ENCODE data around the gene TRIM44. TPM values are rescaled to one million over a fixed set of nuclear protein-coding genes. Genes with fewer than 3 reads are reported as not detected.

The TRIM44 gene
- total RNA-seq, 1 donor from 2014 or later = 57.8 TPM

DNA sequence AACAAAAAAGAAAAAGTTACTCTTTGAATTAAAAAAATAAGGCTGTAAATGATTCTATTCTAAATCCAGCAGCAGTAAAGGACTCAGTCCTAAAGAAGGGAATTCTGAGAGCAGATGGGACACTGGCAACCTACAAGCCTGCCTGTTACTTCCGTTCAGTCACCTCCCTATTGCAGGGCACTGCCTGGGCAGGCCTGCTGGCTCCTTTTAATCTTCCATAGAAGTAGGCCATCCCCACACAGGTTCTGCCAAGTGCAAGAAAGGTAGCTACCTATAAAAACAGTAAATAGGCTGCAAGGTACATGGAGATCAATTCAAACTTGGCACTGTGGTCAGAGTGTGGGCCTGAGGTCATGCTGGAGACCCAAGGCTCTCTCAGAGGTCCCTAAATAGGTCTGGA, 136.4 kb downstream of the TRIM44 start:
- DNase-seq (ENCODE audit: low spot score) = no peak
- intact Hi-C loops (cut with DNase I) = no loop called here

DNA sequence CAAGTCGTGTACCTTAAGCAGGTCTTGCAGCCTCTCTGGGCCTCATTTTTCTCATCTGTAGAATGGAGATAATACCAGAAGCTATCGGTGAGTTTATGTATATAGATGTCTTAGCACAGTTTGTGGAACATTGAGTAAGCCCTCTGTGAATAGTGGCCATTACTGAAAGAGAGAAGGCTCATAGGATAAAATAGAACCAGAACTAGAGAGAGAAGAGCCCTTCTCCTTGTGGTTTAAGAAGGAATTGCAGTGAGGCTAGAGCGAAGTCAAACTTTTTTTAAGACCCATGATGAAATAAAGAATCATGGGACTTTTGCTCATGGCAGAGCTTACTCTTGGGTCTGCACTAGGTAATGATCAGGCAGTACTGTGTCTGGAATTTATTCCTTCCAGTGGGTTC, 137.1 kb downstream of the TRIM44 start:
- intact Hi-C loops (cut with DNase I) = no loop called here
- DNase-seq (ENCODE audit: low spot score) = no peak

DNA sequence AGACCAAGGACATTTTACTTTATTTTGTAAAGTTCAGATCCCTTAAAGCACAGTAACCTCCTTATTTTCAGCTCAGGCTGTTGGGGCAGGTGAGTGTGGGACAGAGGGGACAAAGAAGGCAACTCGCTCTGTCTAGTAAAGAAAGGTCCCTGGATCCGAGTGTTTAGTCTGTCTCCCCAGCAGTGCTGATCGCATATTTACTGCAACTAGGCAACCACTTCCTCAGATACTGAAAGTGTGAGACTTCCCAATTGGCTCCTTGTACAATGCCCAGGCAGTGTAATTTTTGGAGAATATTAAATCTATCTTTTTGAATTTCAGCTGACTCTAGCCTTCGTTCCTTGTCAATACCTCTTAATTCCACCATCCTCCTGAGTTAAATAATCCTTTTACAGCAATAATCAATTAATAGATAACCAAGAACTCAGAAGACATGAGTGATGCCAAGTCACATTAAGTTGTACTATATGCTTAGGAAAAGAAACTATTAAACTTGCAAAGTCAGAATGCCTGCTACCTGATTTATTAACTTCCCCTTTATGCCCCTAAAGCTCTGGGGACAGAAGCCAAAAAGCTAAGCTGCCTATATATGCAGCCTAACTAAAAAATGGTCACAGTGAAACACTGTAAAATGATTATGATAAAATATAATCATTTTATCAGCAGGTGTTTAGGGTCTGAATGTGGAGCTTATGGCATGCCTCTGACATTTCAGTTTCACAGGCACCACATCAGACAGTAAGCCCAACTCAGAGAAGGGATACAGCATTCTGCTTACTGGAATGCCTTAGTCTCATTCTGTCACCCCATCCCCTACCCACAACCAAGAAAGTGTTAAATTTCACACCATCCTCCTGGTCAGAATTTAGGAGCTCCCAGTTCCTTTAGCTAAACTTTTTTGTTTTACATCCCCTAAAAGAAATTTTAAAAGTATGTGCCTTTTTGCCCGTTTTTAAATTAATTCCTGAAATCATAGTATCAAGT, 138.7 kb downstream of the TRIM44 start:
- DNase-seq (ENCODE audit: low spot score) = no peak
- intact Hi-C loops (cut with DNase I) = no loop called here

DNA sequence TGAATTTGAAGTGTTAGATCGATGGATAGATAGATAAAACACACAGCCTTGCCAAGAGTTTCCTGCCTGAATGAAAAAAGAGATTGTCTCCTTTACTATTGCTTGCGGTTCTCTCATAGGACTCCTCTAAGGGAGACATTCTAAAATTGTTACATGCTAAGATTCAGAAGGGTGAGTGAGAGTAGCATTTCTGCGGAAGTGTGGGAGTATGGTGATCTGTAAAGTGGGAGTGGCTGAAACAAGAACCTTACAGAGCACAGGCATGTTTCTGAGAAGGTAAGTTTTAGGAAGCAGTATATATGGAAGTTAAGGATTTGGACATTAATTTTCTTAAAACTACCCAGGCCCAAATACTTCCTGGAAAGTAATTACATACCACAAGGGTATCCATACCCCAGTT, 139.6 kb downstream of the TRIM44 start:
- DNase-seq (ENCODE audit: low spot score) = no peak
- intact Hi-C loops (cut with DNase I) = no loop called here

DNA sequence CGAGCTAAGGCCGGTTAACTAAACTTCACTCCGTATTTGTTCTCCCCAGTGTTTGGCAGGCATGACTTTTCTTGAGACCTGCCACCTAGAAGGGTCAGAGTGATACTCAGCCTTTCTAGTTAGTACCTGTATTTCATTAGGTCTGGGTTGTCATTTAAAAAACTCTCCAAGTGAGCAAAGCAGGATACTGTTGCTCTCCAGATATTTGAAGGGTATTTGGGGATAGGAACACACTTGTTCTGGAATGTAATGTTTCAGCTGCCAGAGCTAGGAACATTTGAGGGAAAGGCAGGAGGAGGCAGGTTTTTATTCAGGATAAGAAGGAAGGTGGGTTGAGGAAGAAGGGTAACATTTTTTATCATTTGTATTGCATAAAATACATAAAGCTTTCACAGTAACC, 140.1 kb downstream of the TRIM44 start:
- no peak for DNase-seq (ENCODE audit: low spot score)
- intact Hi-C loops (cut with DNase I) = no loop called here

DNA sequence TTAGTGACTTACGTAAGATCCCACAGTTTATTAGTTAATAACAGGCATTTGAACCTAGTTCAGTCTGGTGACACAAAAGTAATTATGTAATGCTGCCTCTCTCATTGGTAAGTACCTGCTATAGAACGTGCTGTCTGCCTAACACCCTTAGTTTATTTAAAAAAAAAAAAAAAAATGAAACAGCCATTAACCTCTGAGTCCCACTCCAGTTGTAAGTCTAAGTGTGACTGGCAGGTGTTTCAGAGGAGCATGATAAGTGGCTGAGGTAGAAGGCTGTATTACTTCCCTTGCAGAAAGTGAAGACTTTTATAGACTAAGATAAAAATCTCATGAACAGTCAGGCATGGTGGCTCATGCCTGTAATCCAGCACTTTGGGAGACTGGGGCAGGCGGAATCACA, 140.5 kb downstream of the TRIM44 start:
- DNase-seq (ENCODE audit: low spot score) = no peak
- intact Hi-C loops (cut with DNase I) = no loop called here

DNA sequence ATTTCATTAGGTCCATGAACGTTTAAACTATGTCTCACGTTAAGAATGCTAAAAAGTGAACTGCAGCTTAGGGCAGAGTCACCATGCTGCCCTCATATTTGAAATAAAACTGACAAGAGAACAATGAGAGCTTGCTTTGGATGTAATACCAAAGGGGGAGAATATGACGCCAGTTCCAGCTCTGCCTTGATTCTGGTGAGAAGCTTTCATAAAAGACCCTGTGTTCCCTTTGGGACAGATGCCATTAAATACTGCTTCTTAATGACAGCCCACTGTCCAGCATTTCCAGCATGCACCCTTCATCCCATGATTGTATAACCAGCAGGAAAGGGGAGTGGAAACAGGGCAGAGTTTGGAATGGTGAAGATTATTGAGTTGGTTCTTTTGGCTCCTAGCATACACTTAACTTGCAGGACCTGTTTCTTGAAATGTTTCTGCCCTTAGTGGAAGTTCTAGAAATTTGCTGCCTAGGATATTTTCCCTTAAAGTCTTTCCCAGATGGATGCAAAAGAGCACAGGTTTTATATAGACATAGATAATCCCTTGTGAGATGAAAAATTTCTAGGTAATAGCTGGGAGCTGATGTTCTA, 142.0 kb downstream of the TRIM44 start:
- intact Hi-C loops (cut with DNase I) = no loop called here
- no peak for DNase-seq (ENCODE audit: low spot score)

DNA sequence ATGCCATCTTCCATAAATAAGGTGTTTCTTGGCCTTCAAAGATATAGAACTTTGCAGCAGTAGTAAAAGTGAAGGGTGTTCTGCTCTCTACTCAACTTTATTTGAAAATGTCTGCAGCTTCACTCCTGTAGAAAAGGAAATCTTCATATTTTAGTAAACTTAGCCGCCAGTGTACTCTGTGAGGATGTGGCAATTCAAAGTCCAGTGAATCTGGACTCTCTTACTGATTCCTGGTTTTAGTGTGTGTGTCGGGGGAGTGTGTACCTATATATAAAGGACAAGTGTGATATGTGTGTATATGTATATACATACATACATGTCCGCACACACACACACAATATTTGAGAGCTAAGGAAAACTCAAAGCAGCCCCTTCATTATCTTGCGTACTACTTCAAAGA, 147.0 kb downstream of the TRIM44 start:
- intact Hi-C loops (cut with DNase I) = no loop called here
- no peak for DNase-seq (ENCODE audit: low spot score)

DNA sequence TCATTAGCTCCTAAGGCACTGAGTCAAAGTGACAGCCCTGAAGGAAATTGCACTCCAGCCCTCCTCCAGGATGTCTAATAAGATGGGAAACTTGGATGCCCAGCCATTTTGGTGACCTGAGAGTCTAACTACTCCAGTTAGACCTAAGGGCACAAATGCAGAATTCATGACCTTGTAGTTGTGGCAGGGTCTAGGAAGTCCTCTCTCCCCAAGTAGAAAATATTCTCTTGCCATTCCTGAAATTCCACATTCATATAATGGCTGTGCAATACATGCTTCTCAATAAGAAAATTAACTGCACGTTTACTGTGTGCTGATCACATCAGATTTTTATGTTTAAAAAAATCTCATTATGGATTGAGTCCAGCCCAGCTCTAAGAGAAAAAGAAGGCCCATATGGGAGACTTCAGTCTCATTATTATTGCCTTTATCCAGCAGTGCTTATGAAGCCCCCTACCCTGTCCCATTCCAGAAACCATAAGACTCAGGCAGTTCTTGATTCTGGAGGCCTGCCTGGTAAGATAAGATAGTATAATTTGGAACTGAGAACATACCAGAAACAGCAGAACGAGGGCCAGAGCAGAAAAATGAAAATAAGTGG, 147.6 kb downstream of the TRIM44 start:
- intact Hi-C loops (cut with DNase I) = no loop called here
- DNase-seq (ENCODE audit: low spot score) = no peak

DNA sequence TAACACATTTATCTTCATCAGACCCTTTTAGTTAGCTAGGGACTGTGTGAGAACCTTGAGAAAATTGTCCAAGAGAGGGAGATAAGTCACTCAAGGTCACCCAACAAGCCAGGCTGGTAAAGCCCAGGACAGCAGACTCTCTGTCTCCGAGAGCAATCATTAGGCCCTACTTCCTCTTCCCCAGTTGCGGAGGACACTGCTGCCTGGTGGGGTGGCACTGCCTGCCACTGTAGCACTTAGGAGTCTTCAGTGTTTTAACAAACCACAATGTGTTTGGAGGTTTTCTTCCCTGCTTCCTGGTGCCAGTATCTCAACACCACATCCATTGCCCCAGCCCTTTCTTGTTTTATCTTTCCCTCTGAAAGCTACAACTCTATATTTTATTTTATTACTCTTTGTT, 149.2 kb downstream of the TRIM44 start:
- intact Hi-C loops (cut with DNase I) = no loop called here
- DNase-seq (ENCODE audit: low spot score) = no peak

DNA sequence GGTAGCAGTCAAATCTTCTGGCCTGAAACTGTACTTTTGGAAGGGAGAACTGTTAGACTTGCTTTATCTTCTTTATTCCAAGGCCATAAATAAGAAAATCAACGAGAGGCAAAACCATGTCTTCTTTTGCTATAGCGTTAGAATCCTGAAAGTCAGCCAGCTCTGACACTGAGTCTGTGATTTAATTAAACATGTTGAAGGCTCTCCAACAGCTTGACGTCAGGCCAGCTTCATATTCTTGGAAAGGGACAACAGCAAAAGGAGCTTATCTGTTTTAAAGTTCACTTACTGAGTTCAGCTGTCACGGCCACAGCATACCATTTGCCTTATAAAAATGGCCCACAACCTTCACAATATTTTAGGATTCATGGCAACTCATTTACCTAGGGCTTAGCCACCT, 150.3 kb downstream of the TRIM44 start:
- DNase-seq (ENCODE audit: low spot score) = no peak
- intact Hi-C loops (cut with DNase I) = no loop called here

DNA sequence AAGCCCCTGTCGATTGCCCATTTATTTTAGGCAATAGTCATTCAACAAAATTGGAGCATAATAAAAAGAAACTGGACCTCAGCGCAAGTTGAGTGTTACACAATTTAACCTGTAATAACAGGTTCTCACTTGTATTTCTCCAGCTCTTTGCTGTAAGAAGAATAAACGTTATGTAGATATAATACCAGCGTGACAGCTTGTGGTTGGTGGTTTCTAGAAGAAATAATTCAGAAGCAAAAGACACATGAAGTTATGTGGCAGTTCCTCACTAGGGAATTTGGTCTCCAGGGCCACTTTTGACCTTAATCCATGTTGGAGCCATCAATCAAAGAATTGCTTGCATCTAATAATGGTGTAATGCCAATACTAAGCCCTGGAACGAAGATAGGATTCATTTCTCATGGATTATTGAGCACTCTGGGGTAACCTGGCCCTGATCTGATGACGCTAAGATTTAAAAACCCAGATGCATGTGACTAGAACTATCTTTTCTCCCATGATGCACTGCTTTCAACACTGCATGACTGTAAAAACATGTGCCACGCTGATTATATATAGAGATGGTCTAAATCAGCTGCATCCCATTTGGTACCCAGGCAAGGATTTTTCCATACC, 151.6 kb downstream of the TRIM44 start:
- intact Hi-C loops (cut with DNase I) = no loop called here
- no peak for DNase-seq (ENCODE audit: low spot score)

DNA sequence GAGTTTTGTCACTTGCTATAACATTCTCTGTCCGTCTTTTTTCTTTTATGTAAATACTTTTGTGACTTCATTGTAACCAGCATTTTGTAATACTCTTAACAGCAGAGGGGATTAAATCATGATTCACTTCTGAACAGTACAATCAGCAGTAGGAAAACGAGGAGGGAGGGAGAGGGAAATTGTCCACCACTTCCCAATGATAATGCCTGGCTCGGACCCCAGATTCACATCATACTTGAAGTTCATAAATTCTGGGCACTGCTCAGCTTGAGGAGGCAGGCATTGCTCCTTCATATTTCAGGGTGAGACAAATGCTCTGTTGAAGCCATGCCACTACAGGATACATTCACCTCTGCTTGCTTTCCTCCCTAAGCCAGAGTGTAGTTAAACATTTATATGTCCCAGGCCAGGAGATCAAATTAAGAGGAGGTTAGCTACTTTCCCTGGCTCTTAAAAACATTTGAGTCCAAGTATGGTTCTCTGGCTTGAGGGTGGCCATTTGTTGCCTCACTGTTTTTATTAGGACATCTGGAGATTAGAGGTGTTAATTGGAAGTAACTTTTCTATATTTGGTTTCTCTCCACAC, 152.2 kb downstream of the TRIM44 start:
- intact Hi-C loops (cut with DNase I) = loop anchor here (5.0 kb wide), 1 partner anchor 153 kb away; the partner anchor contains the start of gene TRIM44
- no peak for DNase-seq (ENCODE audit: low spot score)

DNA sequence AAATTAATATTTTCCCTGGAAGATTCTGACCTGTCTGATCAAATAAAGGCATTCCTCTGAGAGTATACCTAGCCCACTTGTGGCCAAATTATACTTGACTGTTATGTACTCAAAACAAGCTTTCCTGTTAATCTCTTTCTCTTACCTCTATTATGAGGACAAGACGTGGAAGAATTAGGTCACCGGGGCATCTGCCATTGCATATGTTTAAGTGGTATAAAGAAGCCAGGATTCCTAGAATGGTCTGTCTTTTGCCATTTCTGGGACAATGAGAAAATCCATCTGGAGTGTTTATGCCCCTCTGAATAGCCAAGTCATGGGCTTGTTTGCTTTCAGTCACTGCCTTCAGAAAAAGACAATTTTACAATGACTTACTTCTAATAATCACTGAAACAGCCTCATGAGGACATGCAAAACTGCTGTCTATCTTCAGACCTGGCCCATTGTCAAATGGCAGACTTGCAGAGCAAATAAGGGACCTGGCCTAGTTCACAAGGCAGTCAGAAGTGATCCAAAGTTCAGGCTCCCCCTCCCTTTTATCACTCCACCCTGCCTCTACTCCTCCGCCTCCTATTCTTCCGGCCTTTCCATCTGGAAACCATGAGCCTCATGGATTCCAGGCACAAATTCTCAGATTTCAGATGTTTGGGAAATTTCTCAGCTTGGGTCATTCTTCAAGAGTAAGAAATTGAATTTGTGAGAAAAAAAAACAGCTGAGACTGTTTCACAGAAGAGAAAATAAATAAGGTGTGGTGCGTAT, 153.2 kb downstream of the TRIM44 start:
- DNase-seq (ENCODE audit: low spot score) = no peak
- intact Hi-C loops (cut with DNase I) = loop anchor here (5.0 kb wide), 1 partner anchor 153 kb away; the partner anchor contains the start of gene TRIM44

DNA sequence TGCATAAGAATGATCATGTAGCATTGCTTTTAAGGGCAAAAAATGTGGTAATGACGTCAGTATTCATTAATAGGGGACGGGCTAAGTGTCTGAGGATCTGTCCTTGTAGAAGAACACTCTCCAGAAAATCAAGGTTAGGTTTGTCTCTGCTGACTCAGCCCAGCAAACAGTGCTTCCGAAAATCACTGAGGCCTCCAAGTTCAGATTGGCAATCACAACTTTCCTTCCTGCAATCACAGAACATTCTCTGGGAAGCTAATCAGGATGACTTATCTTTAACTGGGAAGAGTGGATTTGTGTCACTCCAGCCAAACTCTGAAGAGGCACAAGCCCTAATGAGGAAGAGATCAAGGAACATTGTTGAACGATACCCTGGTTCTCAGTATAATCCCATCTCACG, 158.0 kb downstream of the TRIM44 start:
- intact Hi-C loops (cut with DNase I) = loop anchor here (5.0 kb wide), 3 partner anchors 203 to 447 kb away; partner anchors contain the start of gene FJX1
- no peak for DNase-seq (ENCODE audit: low spot score)

DNA sequence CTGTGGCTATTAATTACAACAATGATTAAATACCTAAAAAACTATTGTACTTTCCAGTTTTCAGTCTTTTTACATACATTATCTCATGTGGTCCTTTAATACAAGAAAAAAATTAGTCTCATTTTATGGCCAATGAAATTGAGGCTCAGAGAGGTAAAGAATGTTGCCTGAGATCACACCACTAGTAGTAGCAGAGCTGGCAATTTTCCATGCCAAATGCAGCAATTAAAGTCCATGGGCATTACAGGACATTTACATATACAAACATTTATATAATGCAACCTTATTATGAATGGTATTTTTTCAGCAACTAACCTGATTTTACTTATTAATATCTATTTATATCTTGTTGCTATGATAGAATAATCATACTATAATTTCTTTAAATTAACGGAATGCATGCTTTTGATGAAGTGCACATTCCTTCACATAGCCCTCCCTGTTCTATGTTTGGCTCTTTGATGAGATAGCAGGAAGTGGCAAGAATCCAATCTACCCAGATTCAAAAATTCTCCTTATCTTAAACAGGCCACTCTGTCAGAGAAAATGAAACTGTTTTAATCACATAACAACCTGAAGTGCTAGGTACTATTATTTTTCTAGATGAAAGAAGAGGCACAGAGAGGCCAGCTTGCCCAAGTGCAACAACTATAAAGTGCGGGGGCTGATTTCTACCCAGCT, 160.4 kb downstream of the TRIM44 start:
- DNase-seq (ENCODE audit: low spot score) = no peak
- intact Hi-C loops (cut with DNase I) = loop anchor here (5.0 kb wide), 3 partner anchors 206 to 444 kb away; partner anchors contain the start of gene FJX1

DNA sequence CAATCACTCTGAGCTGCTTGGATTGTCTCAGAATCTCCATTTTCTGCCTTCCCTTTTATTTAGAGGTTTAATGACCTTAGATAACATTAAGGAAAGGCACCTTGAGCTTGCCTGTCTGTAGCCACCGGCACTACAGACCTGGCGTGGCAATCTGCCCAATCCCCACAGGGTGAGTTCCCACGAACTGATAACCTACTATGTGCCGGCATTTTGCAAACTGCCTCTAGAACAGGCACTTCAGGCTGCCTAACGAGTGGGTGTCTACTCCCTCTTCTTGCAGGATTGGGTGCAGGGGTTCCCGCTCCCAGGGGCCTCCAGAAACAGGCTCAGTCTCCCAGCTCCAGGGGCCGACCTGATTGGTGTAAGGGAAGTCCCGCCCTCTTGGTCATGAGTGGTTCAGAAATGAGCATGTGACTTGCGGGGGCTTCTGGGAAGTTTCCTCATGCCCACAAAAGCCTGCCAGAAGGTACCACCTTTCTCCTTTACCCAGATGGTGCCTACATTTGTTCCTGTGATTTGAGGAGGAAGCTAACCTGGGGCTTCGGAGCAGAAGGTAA, 161.2 kb downstream of the TRIM44 start:
- no peak for DNase-seq (ENCODE audit: low spot score)
- intact Hi-C loops (cut with DNase I) = loop anchor here (5.0 kb wide), 3 partner anchors 207 to 443 kb away; partner anchors contain the start of gene FJX1

DNA sequence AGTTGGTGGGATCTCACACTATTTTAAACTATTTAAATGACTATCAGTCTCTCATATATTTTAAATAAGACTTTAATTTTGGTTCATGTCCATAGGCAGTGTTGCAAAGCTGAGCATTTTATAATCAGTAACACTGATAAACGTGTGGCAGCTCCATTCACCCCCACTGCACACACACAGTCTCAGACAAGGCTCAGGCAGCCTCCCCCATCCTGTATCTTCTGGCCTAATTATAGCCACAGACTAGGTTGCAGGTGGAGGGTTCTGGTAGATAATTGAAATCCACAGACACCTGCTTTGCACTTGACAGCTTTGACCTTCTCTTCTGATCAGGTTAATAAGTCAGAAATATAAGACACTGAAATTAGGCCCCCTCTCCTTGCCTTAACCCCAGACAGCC, 162.8 kb downstream of the TRIM44 start:
- intact Hi-C loops (cut with DNase I) = no loop called here
- DNase-seq (ENCODE audit: low spot score) = no peak

Measured in cardiac septum (tissue), 1 donor.